Activated CD4-positive, alpha-beta T cell treated with anti-CD3 and anti-CD28 coated beads for 4 hours (primary cell): Measurements from ENCODE around the gene PCDHB8.
"Not testable (repeated sequence)": the region's sequence is repeated elsewhere in the genome, so short reads cannot be mapped to it uniquely, and the experiment has no call there.

Experiments used
- DNase-seq, 2 donors: peaks; one replicate each; pipeline ENCODE4 v3.0.0-alpha.2; 2020

PCDHB8 gene

DNA sequence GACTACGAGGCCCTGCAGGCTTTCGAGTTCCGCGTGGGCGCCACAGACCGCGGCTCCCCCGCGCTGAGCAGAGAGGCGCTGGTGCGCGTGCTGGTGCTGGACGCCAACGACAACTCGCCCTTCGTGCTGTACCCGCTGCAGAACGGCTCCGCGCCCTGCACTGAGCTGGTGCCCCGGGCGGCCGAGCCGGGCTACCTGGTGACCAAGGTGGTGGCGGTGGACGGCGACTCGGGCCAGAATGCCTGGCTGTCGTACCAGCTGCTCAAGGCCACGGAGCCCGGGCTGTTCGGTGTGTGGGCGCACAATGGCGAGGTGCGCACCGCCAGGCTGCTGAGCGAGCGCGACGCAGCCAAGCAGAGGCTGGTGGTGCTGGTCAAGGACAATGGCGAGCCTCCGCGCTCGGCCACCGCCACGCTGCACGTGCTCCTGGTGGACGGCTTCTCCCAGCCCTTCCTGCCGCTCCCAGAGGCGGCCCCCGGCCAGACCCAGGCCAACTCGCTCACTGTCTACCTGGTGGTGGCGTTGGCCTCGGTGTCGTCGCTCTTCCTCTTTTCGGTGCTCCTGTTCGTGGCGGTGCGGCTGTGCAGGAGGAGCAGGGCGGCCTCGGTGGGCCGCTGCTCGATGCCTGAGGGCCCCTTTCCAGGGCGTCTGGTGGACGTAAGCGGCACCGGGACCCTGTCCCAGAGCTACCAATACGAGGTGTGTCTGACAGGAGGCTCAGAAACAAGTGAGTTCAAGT, 6.7 kb downstream of the PCDHB8 start:
- DNase-seq, result not testable (repeated sequence)

DNA sequence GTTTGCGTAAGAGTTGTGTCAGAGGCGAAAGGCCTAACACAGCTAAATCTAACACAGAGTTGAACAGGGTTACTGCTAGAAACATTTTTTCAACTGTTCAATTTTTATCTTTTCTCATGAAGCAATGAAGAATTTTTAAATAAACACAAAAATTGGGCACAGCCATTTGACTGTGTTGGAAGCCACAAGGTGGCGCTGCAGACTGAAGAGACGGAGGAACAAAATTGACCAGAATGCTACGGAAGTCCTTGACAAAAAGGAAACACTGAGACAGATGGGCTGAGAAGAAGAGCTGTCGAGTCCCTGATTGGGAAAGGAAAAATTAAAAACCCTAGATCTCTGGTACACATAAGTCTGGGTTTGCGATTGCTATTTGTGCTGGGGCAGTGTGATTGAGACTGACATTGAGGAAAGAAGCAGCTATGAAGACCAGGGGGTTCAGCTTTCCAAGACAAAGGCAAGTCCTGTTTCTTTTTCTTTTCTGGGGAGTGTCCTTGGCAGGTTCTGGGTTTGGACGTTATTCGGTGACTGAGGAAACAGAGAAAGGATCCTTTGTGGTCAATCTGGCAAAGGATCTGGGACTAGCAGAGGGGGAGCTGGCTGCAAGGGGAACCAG, 9.4 kb downstream of the PCDHB8 start, which contains the start of gene PCDHB9:
Gene PCDHB9, plus strand, starts transcription at position 265 of the 616 bp plus-strand sequence. Its CDS starts 158 bp downstream, at position 423.
- peak in 1 of 2 donors; percentile 7 for DNase-seq

DNA sequence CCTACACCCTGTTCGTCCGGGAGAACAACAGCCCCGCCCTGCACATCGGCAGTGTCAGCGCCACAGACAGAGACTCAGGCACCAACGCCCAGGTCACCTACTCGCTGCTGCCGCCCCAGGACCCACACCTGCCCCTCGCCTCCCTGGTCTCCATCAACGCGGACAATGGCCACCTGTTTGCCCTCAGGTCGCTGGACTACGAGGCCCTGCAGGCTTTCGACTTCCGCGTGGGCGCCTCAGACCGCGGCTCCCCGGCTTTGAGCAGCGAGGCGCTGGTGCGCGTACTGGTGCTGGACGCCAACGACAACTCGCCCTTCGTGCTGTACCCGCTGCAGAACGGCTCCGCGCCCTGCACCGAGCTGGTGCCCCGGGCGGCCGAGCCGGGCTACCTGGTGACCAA, 11.1 kb downstream of the PCDHB8 start:
- DNase-seq, result not testable (repeated sequence)

DNA sequence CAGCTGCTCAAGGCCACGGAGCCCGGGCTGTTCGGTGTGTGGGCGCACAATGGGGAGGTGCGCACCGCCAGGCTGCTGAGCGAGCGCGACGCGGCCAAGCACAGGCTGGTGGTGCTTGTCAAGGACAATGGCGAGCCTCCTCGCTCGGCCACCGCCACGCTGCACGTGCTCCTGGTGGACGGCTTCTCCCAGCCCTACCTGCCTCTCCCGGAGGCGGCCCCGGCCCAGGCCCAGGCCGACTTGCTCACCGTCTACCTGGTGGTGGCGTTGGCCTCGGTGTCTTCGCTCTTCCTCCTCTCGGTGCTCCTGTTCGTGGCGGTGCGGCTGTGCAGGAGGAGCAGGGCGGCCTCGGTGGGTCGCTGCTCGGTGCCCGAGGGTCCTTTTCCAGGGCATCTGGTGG, 11.5 kb downstream of the PCDHB8 start:
- DNase-seq, result not testable (repeated sequence)

DNA sequence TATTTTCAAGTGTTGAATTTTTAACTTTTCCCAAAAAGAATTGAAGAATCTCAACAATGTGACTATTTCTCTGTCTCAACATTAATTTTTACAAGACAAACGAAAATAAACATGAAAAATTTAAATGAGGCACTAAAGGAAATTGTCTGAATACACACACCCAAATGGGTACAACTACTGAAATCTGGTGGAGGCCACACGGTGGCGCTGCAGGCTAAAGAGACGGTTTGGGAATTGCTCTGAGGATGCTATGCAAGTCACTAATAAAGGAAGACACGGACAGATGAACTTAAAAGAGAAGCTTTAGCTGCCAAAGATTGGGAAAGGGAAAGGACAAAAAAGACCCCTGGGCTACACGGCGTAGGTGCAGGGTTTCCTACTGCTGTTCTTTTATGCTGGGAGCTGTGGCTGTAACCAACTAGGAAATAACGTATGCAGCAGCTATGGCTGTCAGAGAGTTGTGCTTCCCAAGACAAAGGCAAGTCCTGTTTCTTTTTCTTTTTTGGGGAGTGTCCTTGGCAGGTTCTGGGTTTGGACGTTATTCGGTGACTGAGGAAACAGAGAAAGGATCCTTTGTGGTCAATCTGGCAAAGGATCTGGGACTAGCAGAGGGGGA, 14.6 kb downstream of the PCDHB8 start, which contains the start of gene PCDHB10:
Gene PCDHB10, plus strand, starts transcription at position 244 of the 616 bp plus-strand sequence. Its CDS starts 200 bp downstream, at position 444.
- DNase-seq, result no peak

DNA sequence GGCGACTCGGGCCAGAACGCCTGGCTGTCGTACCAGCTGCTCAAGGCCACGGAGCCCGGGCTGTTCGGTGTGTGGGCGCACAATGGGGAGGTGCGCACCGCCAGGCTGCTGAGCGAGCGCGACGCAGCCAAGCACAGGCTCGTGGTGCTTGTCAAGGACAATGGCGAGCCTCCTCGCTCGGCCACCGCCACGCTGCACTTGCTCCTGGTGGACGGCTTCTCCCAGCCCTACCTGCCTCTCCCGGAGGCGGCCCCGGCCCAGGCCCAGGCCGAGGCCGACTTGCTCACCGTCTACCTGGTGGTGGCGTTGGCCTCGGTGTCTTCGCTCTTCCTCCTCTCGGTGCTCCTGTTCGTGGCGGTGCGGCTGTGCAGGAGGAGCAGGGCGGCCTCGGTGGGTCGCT, 16.7 kb downstream of the PCDHB8 start:
- DNase-seq, result not testable (repeated sequence)

DNA sequence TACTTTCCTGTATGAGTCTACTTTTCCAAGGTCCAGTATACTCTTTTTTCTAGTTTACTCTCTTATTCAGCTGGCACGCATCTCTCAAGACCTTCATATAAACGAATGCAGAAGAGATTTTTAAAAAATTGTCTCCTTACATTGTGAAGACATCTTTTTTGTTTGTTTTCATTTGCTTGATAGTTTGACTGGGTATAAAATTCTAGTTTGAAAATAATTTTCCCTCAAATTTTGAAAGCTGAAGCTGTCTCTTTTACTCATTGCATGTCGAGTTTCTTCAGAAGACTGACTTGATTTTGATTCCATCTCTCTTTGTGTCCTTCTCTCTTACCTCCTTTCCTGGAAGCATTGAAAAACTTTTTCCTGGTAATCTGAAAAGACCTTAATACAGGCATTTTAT, 18.8 kb downstream of the PCDHB8 start:
- DNase-seq, result no peak

DNA sequence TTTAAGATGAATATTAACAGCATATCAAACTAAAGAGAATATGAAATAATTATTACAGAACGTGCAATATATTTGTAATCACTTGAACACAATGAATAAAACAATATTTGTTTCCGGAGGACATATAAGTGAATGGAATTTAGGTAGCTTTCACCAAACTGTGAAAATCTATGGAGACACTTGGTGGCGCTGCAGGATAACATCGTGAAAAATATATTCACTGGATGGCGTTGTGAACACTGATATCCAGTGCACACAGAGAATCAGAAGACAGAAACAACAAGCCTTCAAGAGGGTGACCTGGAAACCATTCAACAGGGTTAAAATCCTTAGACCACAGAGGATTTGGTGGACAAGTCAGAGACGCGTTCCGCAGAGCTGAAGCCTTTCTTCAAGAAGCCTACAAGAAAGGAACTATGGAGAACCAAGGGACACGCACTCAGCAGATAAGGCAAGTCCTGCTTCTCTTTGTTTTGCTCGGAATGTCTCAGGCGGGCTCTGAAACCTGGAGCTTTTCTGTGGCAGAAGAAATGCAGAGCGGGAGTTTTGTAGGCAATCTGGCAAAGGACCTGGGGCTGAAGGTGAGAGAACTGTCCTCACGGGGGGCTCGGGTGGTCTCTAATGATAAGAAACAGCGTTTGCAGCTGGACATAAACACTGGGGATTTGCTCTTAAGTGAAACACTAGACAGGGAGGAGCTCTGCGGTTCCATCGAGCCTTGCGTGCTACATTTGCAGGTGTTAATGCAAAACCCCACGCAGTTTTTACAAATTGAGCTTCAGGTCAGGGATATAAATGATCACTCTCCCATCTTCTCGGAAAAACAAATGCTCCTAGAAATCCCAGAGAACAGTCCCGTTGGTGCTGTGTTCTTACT, 22.0 kb downstream of the PCDHB8 start, which contains the start of gene PCDHB11:
Gene PCDHB11, plus strand, starts transcription at position 269 of the 877 bp plus-strand sequence. Its CDS starts 148 bp downstream, at position 417.
- no peak for DNase-seq

DNA sequence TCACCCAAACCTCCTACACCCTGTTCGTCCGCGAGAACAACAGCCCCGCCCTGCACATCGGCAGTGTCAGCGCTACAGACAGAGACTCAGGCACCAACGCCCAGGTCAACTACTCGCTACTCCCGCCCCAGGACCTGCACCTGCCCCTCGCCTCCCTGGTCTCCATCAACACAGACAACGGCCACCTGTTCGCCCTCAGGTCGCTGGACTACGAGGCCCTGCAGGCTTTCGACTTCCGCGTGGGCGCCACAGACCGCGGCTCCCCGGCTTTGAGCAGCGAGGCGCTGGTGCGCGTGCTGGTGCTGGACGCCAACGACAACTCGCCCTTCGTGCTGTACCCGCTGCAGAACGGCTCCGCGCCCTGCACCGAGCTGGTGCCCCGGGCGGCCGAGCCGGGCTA, 23.5 kb downstream of the PCDHB8 start:
- DNase-seq, result not testable (repeated sequence)

DNA sequence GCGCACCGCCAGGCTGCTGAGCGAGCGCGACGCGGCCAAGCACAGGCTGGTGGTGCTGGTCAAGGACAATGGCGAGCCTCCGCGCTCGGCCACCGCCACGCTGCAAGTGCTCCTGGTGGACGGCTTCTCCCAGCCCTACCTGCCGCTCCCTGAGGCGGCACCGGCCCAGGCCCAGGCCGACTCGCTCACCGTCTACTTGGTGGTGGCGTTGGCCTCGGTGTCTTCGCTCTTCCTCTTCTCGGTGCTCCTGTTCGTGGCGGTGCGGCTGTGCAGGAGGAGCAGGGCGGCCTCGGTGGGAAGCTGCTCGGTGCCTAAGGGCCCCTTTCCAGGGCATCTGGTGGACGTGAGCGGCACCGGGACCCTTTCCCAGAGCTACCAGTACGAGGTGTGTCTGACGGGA, 24.1 kb downstream of the PCDHB8 start:
- DNase-seq, result not testable (repeated sequence)

DNA sequence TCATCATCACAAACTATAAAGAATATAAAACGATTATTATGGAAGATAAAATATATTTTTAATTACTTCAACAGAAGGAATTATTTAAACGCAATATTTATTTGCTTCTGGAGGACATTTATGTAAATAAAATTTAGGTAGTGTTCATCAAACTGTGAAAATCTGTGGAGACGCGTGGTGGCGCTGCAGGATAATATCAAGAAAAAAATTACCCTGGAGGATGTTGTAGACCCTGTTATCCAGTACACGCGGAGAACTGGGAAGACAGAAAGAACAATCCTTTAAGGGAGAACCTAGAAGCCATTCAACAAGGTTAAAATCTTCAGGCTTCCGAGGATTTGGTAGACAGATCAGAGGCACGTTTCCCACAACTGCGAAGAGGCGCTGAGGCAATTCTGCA, 30.9 kb downstream of the PCDHB8 start, which contains the start of gene PCDHB12:
Gene PCDHB12, plus strand, starts transcription at position 242 of the 400 bp plus-strand sequence. CDS start 189 bp downstream, outside the sequence.
- DNase-seq, result no peak

DNA sequence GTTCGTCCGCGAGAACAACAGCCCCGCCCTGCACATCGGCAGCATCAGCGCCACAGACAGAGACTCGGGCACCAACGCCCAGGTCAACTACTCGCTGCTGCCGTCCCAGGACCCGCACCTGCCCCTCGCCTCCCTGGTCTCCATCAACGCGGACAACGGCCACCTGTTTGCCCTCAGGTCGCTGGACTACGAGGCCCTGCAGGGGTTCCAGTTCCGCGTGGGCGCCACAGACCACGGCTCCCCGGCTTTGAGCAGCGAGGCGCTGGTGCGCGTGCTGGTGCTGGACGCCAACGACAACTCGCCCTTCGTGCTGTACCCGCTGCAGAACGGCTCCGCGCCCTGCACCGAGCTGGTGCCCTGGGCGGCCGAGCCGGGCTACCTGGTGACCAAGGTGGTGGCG, 32.7 kb downstream of the PCDHB8 start:
- not testable (repeated sequence) for DNase-seq

DNA sequence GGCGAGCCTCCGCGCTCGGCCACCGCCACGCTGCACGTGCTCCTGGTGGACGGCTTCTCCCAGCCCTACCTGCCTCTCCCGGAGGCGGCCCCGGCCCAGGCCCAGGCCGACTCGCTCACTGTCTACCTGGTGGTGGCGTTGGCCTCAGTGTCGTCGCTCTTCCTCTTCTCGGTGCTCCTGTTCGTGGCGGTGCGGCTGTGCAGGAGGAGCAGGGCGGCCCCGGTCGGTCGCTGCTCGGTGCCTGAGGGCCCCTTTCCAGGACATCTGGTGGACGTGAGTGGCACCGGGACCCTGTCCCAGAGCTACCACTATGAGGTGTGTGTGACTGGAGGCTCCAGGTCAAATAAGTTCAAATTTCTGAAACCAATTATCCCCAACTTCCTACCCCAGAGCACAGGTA, 33.3 kb downstream of the PCDHB8 start:
- DNase-seq, result not testable (repeated sequence)

DNA sequence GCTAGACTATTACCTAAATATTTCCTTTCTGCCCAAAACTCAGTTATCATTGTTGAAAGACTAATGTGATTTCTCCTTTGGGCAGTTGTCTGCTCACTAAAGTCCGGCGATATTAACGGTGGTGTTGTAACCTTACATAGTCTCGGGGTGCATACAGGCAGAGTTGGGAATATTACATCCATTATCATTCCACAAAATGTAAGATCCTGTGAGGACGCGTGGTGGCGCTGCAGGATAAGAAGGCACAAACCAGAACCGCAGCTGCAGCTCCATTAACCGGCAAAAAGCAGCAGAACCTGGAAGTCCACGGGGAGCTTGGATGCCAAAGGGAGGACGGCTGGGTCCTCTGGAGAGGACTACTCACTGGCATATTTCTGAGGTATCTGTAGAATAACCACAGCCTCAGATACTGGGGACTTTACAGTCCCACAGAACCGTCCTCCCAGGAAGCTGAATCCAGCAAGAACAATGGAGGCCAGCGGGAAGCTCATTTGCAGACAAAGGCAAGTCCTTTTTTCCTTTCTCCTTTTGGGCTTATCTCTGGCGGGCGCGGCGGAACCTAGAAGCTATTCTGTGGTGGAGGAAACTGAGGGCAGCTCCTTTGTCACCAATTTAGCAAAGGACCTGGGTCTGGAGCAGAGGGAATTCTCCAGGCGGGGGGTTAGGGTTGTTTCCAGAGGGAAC, 36.2 kb downstream of the PCDHB8 start, which contains the start of gene PCDHB13:
Gene PCDHB13, plus strand, starts transcription at position 264 of the 684 bp plus-strand sequence. Its CDS starts 205 bp downstream, at position 469.
- not testable (repeated sequence) for DNase-seq

DNA sequence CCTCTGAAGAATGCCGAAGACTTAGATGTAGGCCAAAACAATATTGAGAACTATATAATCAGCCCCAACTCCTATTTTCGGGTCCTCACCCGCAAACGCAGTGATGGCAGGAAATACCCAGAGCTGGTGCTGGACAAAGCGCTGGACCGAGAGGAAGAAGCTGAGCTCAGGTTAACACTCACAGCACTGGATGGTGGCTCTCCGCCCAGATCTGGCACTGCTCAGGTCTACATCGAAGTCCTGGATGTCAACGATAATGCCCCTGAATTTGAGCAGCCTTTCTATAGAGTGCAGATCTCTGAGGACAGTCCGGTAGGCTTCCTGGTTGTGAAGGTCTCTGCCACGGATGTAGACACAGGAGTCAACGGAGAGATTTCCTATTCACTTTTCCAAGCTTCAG, 37.0 kb downstream of the PCDHB8 start:
- DNase-seq, result not testable (repeated sequence)

DNA sequence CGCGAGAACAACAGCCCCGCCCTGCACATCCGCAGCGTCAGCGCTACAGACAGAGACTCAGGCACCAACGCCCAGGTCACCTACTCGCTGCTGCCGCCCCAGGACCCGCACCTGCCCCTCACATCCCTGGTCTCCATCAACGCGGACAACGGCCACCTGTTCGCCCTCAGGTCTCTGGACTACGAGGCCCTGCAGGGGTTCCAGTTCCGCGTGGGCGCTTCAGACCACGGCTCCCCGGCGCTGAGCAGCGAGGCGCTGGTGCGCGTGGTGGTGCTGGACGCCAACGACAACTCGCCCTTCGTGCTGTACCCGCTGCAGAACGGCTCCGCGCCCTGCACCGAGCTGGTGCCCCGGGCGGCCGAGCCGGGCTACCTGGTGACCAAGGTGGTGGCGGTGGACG, 37.9 kb downstream of the PCDHB8 start:
- not testable (repeated sequence) for DNase-seq

DNA sequence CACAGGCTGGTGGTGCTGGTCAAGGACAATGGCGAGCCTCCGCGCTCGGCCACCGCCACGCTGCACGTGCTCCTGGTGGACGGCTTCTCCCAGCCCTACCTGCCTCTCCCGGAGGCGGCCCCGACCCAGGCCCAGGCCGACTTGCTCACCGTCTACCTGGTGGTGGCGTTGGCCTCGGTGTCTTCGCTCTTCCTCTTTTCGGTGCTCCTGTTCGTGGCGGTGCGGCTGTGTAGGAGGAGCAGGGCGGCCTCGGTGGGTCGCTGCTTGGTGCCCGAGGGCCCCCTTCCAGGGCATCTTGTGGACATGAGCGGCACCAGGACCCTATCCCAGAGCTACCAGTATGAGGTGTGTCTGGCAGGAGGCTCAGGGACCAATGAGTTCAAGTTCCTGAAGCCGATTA, 38.4 kb downstream of the PCDHB8 start:
- DNase-seq, result not testable (repeated sequence)

DNA sequence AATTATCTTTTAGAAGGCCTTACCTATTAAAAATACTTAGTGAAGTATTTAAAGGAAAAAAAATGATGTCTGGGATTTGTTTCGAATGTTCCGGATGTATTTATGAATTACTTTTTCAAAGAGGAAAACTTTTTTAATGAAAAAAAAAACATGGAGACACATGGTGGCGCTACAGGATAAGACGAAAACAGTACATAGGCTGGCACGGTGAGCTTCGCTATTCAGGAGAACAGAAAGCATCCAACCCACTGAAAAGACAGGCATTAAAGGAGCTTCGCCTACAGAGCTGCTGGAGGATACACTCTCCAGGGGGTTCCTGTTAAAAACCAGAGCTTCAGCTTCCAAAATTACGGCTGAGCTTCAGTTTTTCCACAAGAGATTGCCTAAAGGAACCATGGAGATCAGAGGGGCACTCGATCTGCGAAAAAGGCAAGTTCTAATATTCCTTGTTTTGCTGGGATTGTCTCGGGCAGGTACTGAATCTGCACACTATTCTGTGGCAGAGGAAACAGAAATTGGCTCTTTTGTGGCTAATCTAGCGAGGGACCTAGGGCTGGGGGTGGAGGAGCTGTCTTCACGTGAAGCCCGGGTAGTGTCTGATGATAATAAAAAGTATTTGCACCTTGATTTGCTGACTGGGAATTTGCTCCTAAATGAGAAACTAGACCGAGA, 45.7 kb downstream of the PCDHB8 start, which contains the start of gene PCDHB14:
Gene PCDHB14, plus strand, starts transcription at position 232 of the 672 bp plus-strand sequence. Its CDS starts 163 bp downstream, at position 395.
- DNase-seq, result no peak

DNA sequence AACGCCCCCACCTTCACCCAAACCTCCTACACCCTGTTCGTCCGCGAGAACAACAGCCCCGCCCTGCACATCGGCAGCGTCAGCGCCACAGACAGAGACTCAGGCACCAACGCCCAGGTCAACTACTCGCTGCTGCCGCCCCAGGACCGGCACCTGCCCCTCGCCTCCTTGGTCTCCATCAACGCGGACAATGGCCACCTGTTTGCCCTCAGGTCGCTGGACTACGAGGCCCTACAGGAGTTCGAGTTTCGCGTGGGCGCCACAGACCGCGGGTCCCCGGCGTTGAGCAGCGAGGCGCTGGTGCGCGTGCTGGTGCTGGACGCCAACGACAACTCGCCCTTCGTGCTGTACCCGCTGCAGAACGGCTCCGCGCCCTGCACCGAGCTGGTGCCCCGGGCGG, 47.3 kb downstream of the PCDHB8 start:
- not testable (repeated sequence) for DNase-seq

DNA sequence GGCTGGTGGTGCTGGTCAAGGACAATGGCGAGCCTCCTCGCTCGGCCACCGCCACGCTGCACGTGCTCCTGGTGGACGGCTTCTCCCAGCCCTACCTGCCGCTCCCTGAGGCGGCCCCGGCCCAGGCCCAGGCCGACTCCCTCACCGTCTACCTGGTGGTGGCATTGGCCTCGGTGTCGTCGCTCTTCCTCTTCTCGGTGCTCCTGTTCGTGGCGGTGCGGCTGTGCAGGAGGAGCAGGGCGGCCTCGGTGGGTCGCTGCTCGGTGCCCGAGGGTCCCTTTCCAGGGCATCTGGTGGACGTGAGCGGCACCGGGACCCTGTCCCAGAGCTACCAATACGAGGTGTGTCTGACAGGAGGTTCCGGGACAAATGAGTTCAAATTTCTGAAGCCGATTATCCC, 47.8 kb downstream of the PCDHB8 start:
- DNase-seq, result not testable (repeated sequence)
